Measurements from ENCODE around the gene SGSH.
A peak's percentile ranks its signal among the peaks of the same experiment; 100 is the strongest.
"Not testable (repeated sequence)": the region's sequence is repeated elsewhere in the genome, so short reads cannot be mapped to it uniquely, and the experiment has no call there.

Gene SGSH

GRCh38 chr17:80261159-80261894 lies 41.2 kb upstream of the SGSH start:
- intact Hi-C loops (cut with DNase I; ENCODE audit: low total_unique reads) = loop anchor here (5.0 kb wide), 2 partner anchors 114 to 159 kb away; partner anchors contain the start of genes EIF4A3 and GAA
- no peaks in the 10 kb centered on the region for H3K27me3 ChIP-seq
- no peak for TF ChIP-seq CTCF (IDR thresholded peaks at IDR 0.05)

GRCh38 chr17:80260791-80261158 lies 40.6 kb upstream of the SGSH start, which contains the start of gene RNF213:
TSS of gene RNF213 (plus strand) at chr17:80260852. CDS start at chr17:80263682, 2,830 bp downstream.
- H3K9me3 ChIP-seq = no peaks in the 10 kb centered on the region

More at GRCh38 chr17:80261159-80261894, 41.2 kb upstream of the SGSH start:
- Histone ChIP-seq H3K36me3 (peaks cover 0 to 18% (median 10%) of the 10 kb centered on the region in 3 donors), H3K4me1 (peaks cover 0 to 39% (median 30%) of the 10 kb centered on the region in 4 donors), H3K4me3 (peak overlapping the region; percentile 85 to 100), H3K9me3 (no peaks in the 10 kb centered on the region), H3K27ac (peak overlapping the region; percentile 93 to 99)
- peak; percentile 50 to 83 for DNase-seq

GRCh38 chr17:80260069-80260535 lies 40.0 kb upstream of the SGSH start:
- no peaks in the 10 kb centered on the region for H3K27me3 ChIP-seq
- peaks cover 0 to 39% (median 37%) of the 10 kb centered on the region in 4 donors for H3K4me1 ChIP-seq
- peak overlapping the region; percentile 59 to 82 for H3K4me3 ChIP-seq
- H3K36me3 ChIP-seq = peaks cover 0 to 6% (median under 1%) of the 10 kb centered on the region in 3 donors
- no peaks in the 10 kb centered on the region for H3K9me3 ChIP-seq
- DNase-seq = peak; percentile 55 to 86
- no peak for TF ChIP-seq CTCF (IDR thresholded peaks at IDR 0.05)
- intact Hi-C loops (cut with DNase I; ENCODE audit: low total_unique reads) = loop anchor here (5.0 kb wide), 2 partner anchors 113 to 158 kb away; partner anchors contain the start of genes EIF4A3 and GAA
- peak overlapping the region; percentile 85 to 91 for H3K27ac ChIP-seq

More at GRCh38 chr17:80260791-80261158, 40.6 kb upstream of the SGSH start, which contains the start of gene RNF213:
- peak; percentile 39 to 77 for DNase-seq
- TF ChIP-seq CTCF (IDR thresholded peaks at IDR 0.05) = no peak
- intact Hi-C loops (cut with DNase I; ENCODE audit: low total_unique reads) = loop anchor here (5.0 kb wide), 2 partner anchors 113 to 158 kb away; partner anchors contain the start of genes EIF4A3 and GAA
- Histone ChIP-seq H3K27me3 (no peaks in the 10 kb centered on the region), H3K27ac (peak within 1 kb of the TSS; percentile 93 to 99), H3K36me3 (peaks cover 0 to 13% (median 6%) of the 10 kb centered on the region in 3 donors), H3K4me1 (peaks cover 0 to 39% (median 30%) of the 10 kb centered on the region in 4 donors), H3K4me3 (peak within 1 kb of the TSS; percentile 85 to 100)

- intact Hi-C loops (cut with DNase I; ENCODE audit: low total_unique reads) = loop anchor here (5.0 kb wide), 2 partner anchors 112 to 157 kb away; partner anchors contain the start of genes EIF4A3 and GAA
- Histone ChIP-seq H3K4me3 (peak overlapping the region; percentile 59 to 82), H3K4me1 (peaks cover 0 to 45% (median 39%) of the 10 kb centered on the region in 4 donors), H3K9me3 (no peaks in the 10 kb centered on the region), H3K27me3 (no peaks in the 10 kb centered on the region), H3K36me3 (peaks cover 0 to 2% (median 0%) of the 10 kb centered on the region in 3 donors), H3K27ac (peak overlapping the region; percentile 85 to 91)
- DNase-seq = no peak
- TF ChIP-seq CTCF (IDR thresholded peaks at IDR 0.05) = no peak
Measured at GRCh38 chr17:80259457-80260068, 39.4 kb upstream of the SGSH start.

GRCh38 chr17:80258296-80258695 lies 38.2 kb upstream of the SGSH start:
- intact Hi-C loops (cut with DNase I; ENCODE audit: low total_unique reads); H3K27ac ChIP-seq; H3K36me3 ChIP-seq; H3K27me3 ChIP-seq; DNase-seq; H3K9me3 ChIP-seq; H3K4me3 ChIP-seq: not testable (repeated sequence)
- peaks cover 0 to 42% (median 29%) of the 10 kb centered on the region in 4 donors for H3K4me1 ChIP-seq

All from tibial artery (tissue), 4 donors.